SU-DHL-6 (cell line): Measurements from ENCODE around the gene ULK1.

Experiments
- EZH2phosphoT487 ChIP-seq: fragments of 200-600 bp; sonication (generic), shearing (Covaris generic); conservative IDR thresholded peaks from 2 replicates; pipeline ENCODE4 v1.6.1; 2018; ENCODE audit warnings: mild to moderate bottlenecking, antibody characterized with exemption, low read length, moderate library complexity, mixed read lengths
- TF ChIP-seq, protein P1 (sequence below): fragments of 200-600 bp; sonication (generic); IDR thresholded peaks from one replicate; pipeline ENCODE4 v1.5.1; 2017; ENCODE audit warnings: antibody characterized with exemption, mild to moderate bottlenecking, low read length, moderate library complexity; ENCODE audit not compliant: insufficient read depth, poor library complexity, severe bottlenecking

DNA sequence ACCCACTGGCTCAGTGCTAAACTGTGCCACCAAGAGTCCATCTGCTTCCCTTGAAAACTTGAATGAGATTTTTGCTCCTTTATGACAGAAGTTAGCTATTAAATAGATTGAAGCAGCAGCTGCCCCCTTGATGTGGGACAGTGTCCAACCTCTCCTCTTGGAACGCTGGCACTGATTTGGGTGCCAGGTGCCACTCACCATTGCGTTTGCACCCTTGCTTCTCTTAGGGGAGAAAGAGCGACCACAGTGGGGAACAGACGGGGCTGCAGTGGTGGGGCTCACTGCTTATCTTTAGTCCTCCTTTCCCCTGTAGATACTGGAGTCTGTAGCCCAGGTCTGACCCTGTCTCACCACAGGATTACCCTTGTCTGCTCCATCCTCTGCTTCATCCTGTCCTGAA is 64.7 kb downstream of the ULK1 start:
- TF ChIP-seq, protein P1, sequence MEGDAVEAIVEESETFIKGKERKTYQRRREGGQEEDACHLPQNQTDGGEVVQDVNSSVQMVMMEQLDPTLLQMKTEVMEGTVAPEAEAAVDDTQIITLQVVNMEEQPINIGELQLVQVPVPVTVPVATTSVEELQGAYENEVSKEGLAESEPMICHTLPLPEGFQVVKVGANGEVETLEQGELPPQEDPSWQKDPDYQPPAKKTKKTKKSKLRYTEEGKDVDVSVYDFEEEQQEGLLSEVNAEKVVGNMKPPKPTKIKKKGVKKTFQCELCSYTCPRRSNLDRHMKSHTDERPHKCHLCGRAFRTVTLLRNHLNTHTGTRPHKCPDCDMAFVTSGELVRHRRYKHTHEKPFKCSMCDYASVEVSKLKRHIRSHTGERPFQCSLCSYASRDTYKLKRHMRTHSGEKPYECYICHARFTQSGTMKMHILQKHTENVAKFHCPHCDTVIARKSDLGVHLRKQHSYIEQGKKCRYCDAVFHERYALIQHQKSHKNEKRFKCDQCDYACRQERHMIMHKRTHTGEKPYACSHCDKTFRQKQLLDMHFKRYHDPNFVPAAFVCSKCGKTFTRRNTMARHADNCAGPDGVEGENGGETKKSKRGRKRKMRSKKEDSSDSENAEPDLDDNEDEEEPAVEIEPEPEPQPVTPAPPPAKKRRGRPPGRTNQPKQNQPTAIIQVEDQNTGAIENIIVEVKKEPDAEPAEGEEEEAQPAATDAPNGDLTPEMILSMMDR: no peak
- no peak for TF ChIP-seq EZH2phosphoT487
